OCI-LY7 (cell line): ENCODE measurements around the gene RASIP1. TPM values are rescaled to one million over a fixed set of nuclear protein-coding genes. Genes with fewer than 3 reads are reported as not detected.

Experiments
- BruUV-seq: library from RNA; stranded (reverse); fragments of 400-500 nt; replicated peaks from 2 replicates; lab custom pipeline; 2021; lab: Mats Ljungman, UMichigan
- CTCF ChIA-PET: fragments of 300-600 bp; sonication (Branson Sonifier 250); formaldehyde crosslinking; loops from one replicate; lab custom pipeline; 2022; ENCODE audit warnings: antibody characterized with exemption; ENCODE audit not compliant: unreplicated experiment; lab: Charles Lee
- POLR2A ChIA-PET: fragments of 300-600 bp; sonication (Branson Sonifier 250); formaldehyde crosslinking; loops from one replicate; lab custom pipeline; 2022; ENCODE audit warnings: antibody characterized with exemption; lab: Charles Lee
- DNase-seq: peaks from one replicate; pipeline ENCODE4 v3.0.0-alpha.2; 2015; ENCODE audit warnings: low spot score
- H2AFZ ChIP-seq: fragments of 200-600 bp; sonication (generic), shearing (Covaris generic); 2 replicates; pipeline ENCODE4 v1.6.1; 2014; ENCODE audit warnings: mild to moderate bottlenecking, antibody characterized with exemption, low read length, moderate library complexity
- H3K27ac ChIP-seq: fragments of 200-600 bp; sonication (generic); 2 replicates; pipeline ENCODE4 v1.5.1; 2014; ENCODE audit warnings: mixed run types, low read depth, mild to moderate bottlenecking, moderate library complexity, low read length, inconsistent platforms; ENCODE audit not compliant: poor library complexity, severe bottlenecking
- H3K36me3 ChIP-seq: fragments of 200-600 bp; sonication (generic); 2 replicates; pipeline ENCODE4 v1.6.1; 2014; ENCODE audit warnings: mild to moderate bottlenecking, antibody characterized with exemption, low read length, moderate library complexity, mixed read lengths; ENCODE audit not compliant: insufficient read depth
- H3K4me1 ChIP-seq: fragments of 200-600 bp; sonication (generic); 2 replicates; pipeline ENCODE4 v1.5.1; 2014; ENCODE audit warnings: mild to moderate bottlenecking, low read length; ENCODE audit not compliant: insufficient read depth, poor library complexity, severe bottlenecking
- H3K4me2 ChIP-seq: fragments of 200-600 bp; sonication (generic); 2 replicates; pipeline ENCODE4 v1.6.1; 2014; ENCODE audit warnings: mild to moderate bottlenecking, low read length
- H3K4me3 ChIP-seq: fragments of 200-600 bp; sonication (generic); 2 replicates; pipeline ENCODE4 v1.5.1; 2014; ENCODE audit warnings: mild to moderate bottlenecking, low read depth, low read length; ENCODE audit not compliant: poor library complexity, severe bottlenecking
- H3K79me2 ChIP-seq: fragments of 200-600 bp; sonication (generic); 2 replicates; pipeline ENCODE4 v1.6.1; 2016; ENCODE audit warnings: low read depth, mild to moderate bottlenecking, low read length, moderate library complexity, mixed read lengths; ENCODE audit not compliant: insufficient read depth
- H3K9me2 ChIP-seq: fragments of 200-600 bp; sonication (generic); 2 replicates; pipeline ENCODE4 v1.6.1; 2016; ENCODE audit warnings: mild to moderate bottlenecking, low read length, mixed read lengths; ENCODE audit not compliant: insufficient read depth
- H3K9me3 ChIP-seq: fragments of 200-600 bp; sonication (generic); 2 replicates; pipeline ENCODE4 v1.6.1; 2014; ENCODE audit warnings: mild to moderate bottlenecking, mixed run types, low read length, mixed read lengths
- H4K20me1 ChIP-seq: fragments of 200-600 bp; sonication (generic); 2 replicates; pipeline ENCODE4 v1.6.1; 2014; ENCODE audit warnings: mild to moderate bottlenecking, antibody characterized with exemption, low read length, moderate library complexity, mixed read lengths; ENCODE audit not compliant: insufficient read depth
- CTCF ChIP-seq: fragments of 200-600 bp; sonication (generic); conservative IDR thresholded peaks from 2 replicates; pipeline ENCODE4 v1.5.1; 2014; ENCODE audit warnings: mild to moderate bottlenecking, antibody characterized with exemption, low read length, moderate library complexity, mixed read lengths
- EZH2phosphoT487 ChIP-seq: fragments of 200-600 bp; sonication (generic); IDR thresholded peaks from 2 replicates; pipeline ENCODE4 v1.6.1; 2018; ENCODE audit warnings: low read depth, borderline replicate concordance, mild to moderate bottlenecking, mixed run types, antibody characterized with exemption, low read length, moderate library complexity, mixed read lengths
- intact Hi-C: fragments of 100-400 bp; cut with micrococcal nuclease; formaldehyde crosslinking; loops from one replicate; pipeline ENCODE4 v1.10.0; 2022; ENCODE audit not compliant: unreplicated experiment
- total RNA-seq, 2 experiments: library from RNA; depleted of rRNA in 1 of 2; stranded (reverse); fragments of >200 nt in 1 of 2; shearing (Covaris generic) in 1 of 2; gene quantifications; 2 replicates each; pipeline ENCODE4 v1.2.3, GENCODE V29; 2014 to 2022

Gene RASIP1
- total RNA-seq, 2 experiments from 2014 or later = 0.09 to 0.36 TPM

GRCh38 chr19:48757089-48757675, 16.8 kb upstream of the RASIP1 start:
- no TSS peak for BruUV-seq
- H3K79me2 ChIP-seq = no peaks in the 10 kb centered on the region
- no peak overlapping the region for H3K4me3 ChIP-seq
- H3K4me1 ChIP-seq = peaks cover 17% of the 10 kb centered on the region
- no peak overlapping the region for H3K4me2 ChIP-seq
- TF ChIP-seq CTCF (no peak), EZH2phosphoT487 (no peak)
- no peak overlapping the region for H2AFZ ChIP-seq
- DNase-seq = no peak
- no peaks in the 10 kb centered on the region for H3K9me2 ChIP-seq
- no peaks in the 10 kb centered on the region for H4K20me1 ChIP-seq
- no peak overlapping the region for H3K27ac ChIP-seq
- intact Hi-C loops = no loop called here
- CTCF ChIA-PET = no interaction called here
- no peaks in the 10 kb centered on the region for H3K9me3 ChIP-seq
- H3K36me3 ChIP-seq = no peaks in the 10 kb centered on the region
- POLR2A ChIA-PET = no interaction called here

GRCh38 chr19:48756686-48757085, 16.3 kb upstream of the RASIP1 start:
- Histone ChIP-seq H3K4me2 (no peak overlapping the region), H2AFZ (no peak overlapping the region), H3K27ac (no peak overlapping the region), H3K36me3 (no peaks in the 10 kb centered on the region), H3K4me3 (no peak overlapping the region), H3K4me1 (peaks cover 20% of the 10 kb centered on the region), H3K9me2 (no peaks in the 10 kb centered on the region), H3K9me3 (no peaks in the 10 kb centered on the region), H3K79me2 (no peaks in the 10 kb centered on the region), H4K20me1 (no peaks in the 10 kb centered on the region)
- ChIA-PET CTCF (no interaction called here), POLR2A (no interaction called here)
- BruUV-seq = no TSS peak
- intact Hi-C loops = no loop called here
- DNase-seq = no peak
- TF ChIP-seq CTCF = no peak
- TF ChIP-seq EZH2phosphoT487 = no peak

- BruUV-seq = no TSS peak
- Histone ChIP-seq H3K27ac (no peak overlapping the region), H3K4me2 (no peak overlapping the region), H2AFZ (no peak overlapping the region), H3K36me3 (no peaks in the 10 kb centered on the region), H4K20me1 (no peaks in the 10 kb centered on the region), H3K9me3 (no peaks in the 10 kb centered on the region), H3K9me2 (no peaks in the 10 kb centered on the region), H3K4me1 (peaks cover 20% of the 10 kb centered on the region), H3K79me2 (no peaks in the 10 kb centered on the region), H3K4me3 (no peak overlapping the region)
- ChIA-PET CTCF (no interaction called here), POLR2A (no interaction called here)
- intact Hi-C loops = no loop called here
- no peak for DNase-seq
- TF ChIP-seq EZH2phosphoT487 (no peak), CTCF (no peak)
Observed at GRCh38 chr19:48756212-48756611, 15.8 kb upstream of the RASIP1 start.
